Motor neuron (in vitro differentiated cells): Measurements from ENCODE around the gene SLC44A5. TPM values are rescaled to one million over a fixed set of nuclear protein-coding genes. Genes with fewer than 3 reads are reported as not detected.
"Not testable (repeated sequence)": the region's sequence is repeated elsewhere in the genome, so short reads cannot be mapped to it uniquely, and the experiment has no call there.

Experiments used
- ATAC-seq, 8 experiments: fragments of 200-7000 bp; cut with Tn5 transposase; replicated peaks in 6 of 8; 2 replicates each; pipeline ENCODE4 v1.8.0; 2021; ENCODE audit warnings: mild to moderate bottlenecking in 8 of 8, moderate library complexity in 8 of 8
- H3K27ac ChIP-seq, 2 donors: fragments of 250-450 bp; sonication (Bioruptor Pico); 2 replicates each; pipeline ENCODE4 v1.9.0; 2021; ENCODE audit warnings: antibody characterized with exemption in 2 of 2, mild to moderate bottlenecking in 2 of 2, moderate library complexity in 1 of 2
- H3K4me1 ChIP-seq, 2 donors: fragments of 250-450 bp; sonication (Bioruptor Pico); replicated peaks in 1 of 2; 2 replicates each; pipeline ENCODE4 v1.6.1; 2021; ENCODE audit warnings: antibody characterized with exemption in 2 of 2, mild to moderate bottlenecking in 2 of 2, moderate library complexity in 1 of 2
- H3K4me3 ChIP-seq, 5 donors: fragments of 250-450 bp; sonication (Bioruptor Pico); 2 replicates each; pipeline ENCODE4 v1.9.0; 2021; ENCODE audit warnings: antibody characterized with exemption in 5 of 5, mild to moderate bottlenecking in 5 of 5, moderate library complexity in 4 of 5
- WGBS, 10 experiments: fragments of 450-650 bp; shearing (Covaris generic); methylation state at CpG; one replicate each; pipeline ENCODE4 v1.0.0; 2022; 5-methylcytosine and 5-hydroxymethylcytosine counted together
- in situ Hi-C, 9 experiments: fragments of 400-800 bp; cut with MboI; loops; one replicate each; pipeline ENCODE4 v1.15.0; 2021; ENCODE audit warnings: low sequenced_read_pairs in 9 of 9, low pct_unique_long_range_greater_than_20kb in 2 of 9; ENCODE audit not compliant: unreplicated experiment in 9 of 9
- total RNA-seq, 8 experiments: library from RNA; unstranded; fragments of 300-600 nt; gene quantifications; 2 replicates each; pipeline versions ENCODE4 v1.2.3 to v1.2.4, GENCODE V29; 2022

SLC44A5 gene
- total RNA-seq, 8 experiments from 2014 or later = 27.7 to 58.8 (median 52.0) TPM; not detected in 3

DNA sequence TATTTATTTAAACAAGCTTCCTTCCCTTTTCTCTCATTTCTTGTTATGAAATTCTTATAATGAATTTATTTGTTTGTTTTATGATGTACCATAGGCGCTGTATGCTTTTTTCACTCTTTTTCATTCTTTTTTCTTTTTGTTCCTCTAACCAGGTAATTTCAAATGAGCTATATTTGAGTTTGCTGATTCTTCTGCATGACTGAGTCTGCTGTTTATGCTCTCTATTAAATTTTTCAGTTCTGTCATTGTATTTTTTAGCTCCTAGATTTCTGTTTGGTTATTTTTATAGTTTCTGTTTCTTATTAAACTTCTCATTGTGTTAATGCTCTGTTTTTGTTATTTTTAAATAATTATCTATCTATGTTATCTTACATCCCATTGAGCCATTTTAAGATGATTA, 244.3 kb downstream of the SLC44A5 start:
- no peak overlapping the region for H3K4me3 ChIP-seq
- no peak for ATAC-seq
- H3K4me1 ChIP-seq = no peaks in the 10 kb centered on the region
- 0 to 100% (median 84%) methylated on average over 1 of the region's 1 CpG for WGBS, 10 experiments
- in situ Hi-C loops = no loop called here
- no peak overlapping the region for H3K27ac ChIP-seq

DNA sequence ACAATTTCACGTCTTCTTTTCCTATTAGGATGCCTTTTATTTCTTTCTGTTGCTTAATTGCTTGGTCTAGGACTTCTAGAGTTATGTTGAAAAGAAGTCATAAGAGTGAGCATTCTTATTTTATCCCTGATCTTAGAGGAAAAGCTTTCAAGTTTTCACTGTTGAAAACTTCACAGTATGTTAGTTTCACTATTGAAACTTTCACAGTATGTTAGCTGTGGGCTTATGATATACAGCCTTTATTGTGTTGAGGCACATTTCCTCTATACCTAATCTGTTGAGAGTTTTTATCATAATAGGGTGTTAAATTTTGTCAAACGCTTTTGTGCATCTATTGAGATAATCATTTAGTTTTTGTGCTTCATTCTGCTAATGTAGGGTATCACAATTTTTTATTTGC, 249.7 kb downstream of the SLC44A5 start:
- no peak overlapping the region for H3K27ac ChIP-seq

DNA sequence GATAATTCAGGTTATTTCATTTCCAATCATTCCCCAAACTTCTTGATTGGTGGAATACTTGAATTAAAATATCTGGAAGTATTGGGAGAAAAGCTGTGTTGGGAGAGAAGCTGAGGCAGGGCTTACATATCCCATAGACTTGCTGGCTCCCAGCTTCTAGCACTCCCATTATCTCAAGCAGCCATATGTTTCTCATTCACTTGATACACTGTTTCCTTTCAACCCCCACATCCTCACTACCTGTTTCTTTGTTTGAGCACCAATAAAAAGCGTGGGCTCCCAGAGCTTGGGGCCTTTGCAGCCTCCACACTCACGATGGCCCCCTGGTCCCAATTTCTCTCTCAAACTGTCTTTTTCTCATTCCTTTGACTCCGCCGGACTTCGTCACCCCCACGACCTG, 256.6 kb downstream of the SLC44A5 start:
- H3K27ac ChIP-seq, H3K4me3 ChIP-seq, H3K4me1 ChIP-seq, in situ Hi-C loops, ATAC-seq: not testable (repeated sequence)
- WGBS, 10 experiments = 0 to 96% (median 87%) methylated on average over 1 to 6 of the region's 6 CpGs

More for the DNA sequence above, 249.7 kb downstream of the SLC44A5 start:
- 0 to 100% (median 71%) methylated on average over 1 to 2 of the region's 2 CpGs; no CpG with 5 or more reads in 1 of the 10 experiments for WGBS, 10 experiments
- Histone ChIP-seq H3K4me1 (no peaks in the 10 kb centered on the region), H3K4me3 (no peak overlapping the region)
- in situ Hi-C loops = no loop called here
- no peak for ATAC-seq

DNA sequence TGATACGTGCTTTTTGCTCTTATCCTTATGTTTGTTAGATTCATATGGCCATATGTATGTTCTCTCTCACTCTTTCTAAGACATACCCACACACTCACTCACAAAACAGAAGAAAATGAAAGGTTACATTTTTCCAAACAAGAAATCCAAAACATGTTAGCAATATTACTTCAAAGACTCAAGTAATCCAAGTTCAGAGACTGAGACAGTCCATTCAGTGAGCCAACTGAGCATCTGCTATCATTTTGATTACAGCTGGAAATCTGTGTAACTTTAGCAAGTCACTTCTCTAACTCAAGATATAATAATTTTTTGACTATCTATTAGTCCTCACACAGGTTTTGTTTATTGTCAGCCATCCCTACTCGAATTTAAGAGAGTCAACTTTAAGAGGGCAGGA, 257.9 kb downstream of the SLC44A5 start:
- WGBS, 10 experiments = 0 to 100% (median 46%) methylated on average over 1 to 2 of the region's 2 CpGs
- in situ Hi-C loops = no loop called here
- Histone ChIP-seq H3K4me1 (no peaks in the 10 kb centered on the region), H3K4me3 (no peak overlapping the region), H3K27ac (no peak overlapping the region)
- no peak for ATAC-seq

DNA sequence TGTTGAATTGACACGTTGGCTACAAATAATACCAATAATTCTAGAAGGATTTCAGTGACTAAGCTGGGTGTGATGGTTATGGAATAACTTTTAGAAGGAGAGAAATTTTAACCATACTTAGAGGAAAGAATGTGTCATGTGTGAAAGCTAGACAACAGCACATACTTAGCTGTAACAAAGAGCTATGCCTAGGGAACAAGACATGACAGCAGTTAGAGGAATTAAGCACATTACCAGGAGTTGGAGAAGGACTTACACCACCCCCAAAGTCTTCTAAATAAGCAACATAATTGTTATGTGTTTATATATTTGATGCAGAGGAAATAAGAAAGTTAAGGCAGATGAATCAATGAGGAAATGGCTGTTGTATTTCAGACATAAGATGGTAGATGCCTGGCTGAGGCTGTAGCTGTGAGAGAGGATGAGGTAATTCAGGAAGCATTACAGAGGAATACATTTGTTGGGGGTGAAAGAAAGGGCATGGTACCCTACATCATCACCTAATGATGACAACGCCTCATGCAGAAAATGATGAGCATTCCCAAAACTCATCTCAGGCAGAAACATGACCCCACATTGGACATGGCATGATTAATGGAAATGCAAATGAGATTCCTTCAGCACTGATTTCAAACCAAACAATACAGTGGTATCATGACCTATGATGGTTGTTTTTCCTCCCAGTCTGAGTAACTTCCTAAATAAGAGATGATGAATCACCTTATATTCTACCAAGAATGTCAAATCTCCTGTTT, 265.2 kb downstream of the SLC44A5 start:
- peak in 6 of 8 experiments; percentile 45 to 95 (median 94) for ATAC-seq
- H3K4me1 ChIP-seq = peaks cover 55 to 70% of the 10 kb centered on the region in 2 donors
- no peak overlapping the region for H3K4me3 ChIP-seq
- peak overlapping the region; percentile 73 to 88 for H3K27ac ChIP-seq
- in situ Hi-C loops = no loop called here
- 0 to 69% (median 46%) methylated on average over 1 to 2 of the region's 2 CpGs; no CpG with 5 or more reads in 1 of the 10 experiments for WGBS, 10 experiments

DNA sequence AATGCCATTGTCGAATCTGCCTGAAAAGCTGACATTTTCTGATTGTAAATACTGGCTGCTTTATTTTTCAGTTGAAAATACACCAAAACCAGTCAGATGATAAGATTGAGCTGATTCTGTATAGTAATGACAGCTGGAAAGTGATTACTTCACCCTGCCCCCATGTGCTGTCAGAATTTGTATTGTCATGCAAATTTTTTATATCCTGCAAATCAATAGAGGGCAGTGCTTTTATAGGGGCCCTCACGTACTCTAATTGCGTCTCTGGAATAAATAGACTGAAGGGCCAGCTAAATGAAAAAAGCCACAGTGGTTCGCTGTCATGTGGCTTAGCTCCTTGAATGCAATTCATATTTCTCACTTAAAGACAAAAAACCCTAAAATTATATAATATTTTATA, 268.1 kb downstream of the SLC44A5 start:
- peak in 5 of 8 experiments; percentile 23 to 63 (median 54) for ATAC-seq
- Histone ChIP-seq H3K27ac (peak overlapping the region; percentile 25 to 57), H3K4me3 (no peak overlapping the region), H3K4me1 (peaks cover 83 to 100% of the 10 kb centered on the region in 2 donors)
- WGBS, 10 experiments = 0 to 80% (median 13%) methylated on average over 1 to 4 of the region's 4 CpGs; no CpG with 5 or more reads in 1 of the 10 experiments
- in situ Hi-C loops = no loop called here

DNA sequence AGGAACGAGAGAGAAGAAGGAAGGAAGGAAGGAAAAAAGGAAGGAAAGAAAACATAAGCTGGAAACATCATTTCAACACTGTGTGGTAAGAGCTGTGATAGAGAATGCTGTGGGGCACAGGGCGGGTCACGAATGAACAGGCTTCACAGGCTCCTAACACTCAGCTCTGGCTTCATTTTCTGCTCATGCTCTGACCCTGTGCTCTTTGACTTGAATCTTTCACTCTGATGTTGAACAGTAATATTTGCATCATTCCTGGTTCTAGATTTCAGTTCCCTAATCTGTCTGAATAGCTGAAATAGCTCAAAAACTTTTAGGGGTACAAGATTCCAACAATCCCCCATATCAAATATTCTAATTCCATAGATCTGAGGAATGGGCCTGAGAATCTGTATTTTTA, 269.4 kb downstream of the SLC44A5 start:
- in situ Hi-C loops = no loop called here
- no peak overlapping the region for H3K27ac ChIP-seq
- no peak for ATAC-seq
- no peak overlapping the region for H3K4me3 ChIP-seq
- 11 to 94% (median 76%) methylated on average over 1 to 3 of the region's 3 CpGs for WGBS, 10 experiments
- peaks cover 84 to 97% of the 10 kb centered on the region in 2 donors for H3K4me1 ChIP-seq

DNA sequence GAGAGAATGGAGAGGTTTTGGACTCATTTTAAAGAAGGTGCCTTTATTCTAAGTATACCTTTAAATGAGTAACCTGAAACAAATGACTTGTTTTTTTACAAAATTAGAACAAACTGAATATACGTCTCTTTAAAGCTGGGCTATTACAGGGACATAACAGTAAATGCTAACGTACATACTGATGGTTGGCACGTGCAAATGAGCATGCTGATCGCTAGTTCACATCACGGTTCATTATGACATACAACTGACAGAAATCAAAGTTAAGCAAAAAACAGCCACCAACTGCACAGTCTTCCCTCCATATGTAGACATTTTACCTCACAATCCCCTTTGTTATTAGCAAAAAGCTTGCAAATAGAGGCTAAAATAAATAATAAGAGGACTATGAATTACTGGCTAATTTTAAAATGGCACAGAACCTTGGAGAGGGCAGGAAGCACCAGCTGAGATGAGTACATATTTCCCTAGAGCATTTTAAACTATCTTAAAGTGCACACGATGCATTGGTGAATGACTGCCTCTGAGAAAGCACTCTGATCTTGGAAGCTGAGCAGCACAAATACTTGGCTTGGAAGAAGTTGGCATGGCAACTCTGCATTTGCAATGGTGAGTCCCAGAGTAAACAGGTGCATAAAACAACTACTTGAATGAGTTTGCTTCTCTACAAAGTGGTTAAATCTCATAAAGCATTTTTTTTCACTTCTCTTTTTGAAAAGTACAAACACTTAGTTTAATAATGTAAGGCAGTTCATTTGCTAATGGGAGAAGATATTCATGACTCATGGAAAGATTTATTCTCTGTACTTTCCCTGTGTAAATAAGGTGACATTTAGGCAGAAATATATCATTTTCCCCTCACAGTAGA, 272.1 kb downstream of the SLC44A5 start:
- Histone ChIP-seq H3K27ac (no peak overlapping the region), H3K4me1 (peaks cover 64 to 82% of the 10 kb centered on the region in 2 donors), H3K4me3 (no peak overlapping the region)
- 0 to 74% (median 64%) methylated on average over 2 to 6 of the region's 6 CpGs for WGBS, 10 experiments
- ATAC-seq = peak in 6 of 8 experiments; percentile 44 to 88 (median 71)
- in situ Hi-C loops = no loop called here

DNA sequence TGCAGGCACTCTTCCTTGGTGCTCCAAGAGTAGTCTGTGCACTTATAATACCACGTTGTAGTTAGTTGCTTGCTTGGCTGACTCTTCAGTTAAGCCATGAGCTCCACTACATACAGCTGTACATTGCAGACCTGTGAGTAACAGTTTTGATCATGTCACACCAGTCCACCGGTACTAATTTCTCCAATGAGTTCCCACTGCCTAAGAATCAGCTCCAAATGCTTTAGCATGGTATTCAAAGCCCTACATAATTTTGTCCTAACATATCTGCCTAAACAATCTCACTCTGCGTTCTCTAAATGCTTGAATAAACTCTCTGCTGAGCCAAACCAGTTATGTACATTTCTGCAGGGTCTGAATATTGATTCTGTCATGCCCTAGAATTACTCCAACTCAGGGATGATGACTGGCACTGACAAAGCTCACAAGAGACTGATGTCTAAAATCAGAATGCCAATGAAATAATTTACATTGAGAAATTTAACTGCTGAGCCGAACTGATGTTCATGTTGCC, 276.0 kb downstream of the SLC44A5 start:
- 17 to 97% (median 83%) methylated on average over 1 to 4 of the region's 4 CpGs; no CpG with 5 or more reads in 2 of the 10 experiments for WGBS, 10 experiments
- peak in 3 of 8 experiments; percentile 26 to 92 (median 32) for ATAC-seq
- Histone ChIP-seq H3K27ac (no peak overlapping the region), H3K4me3 (no peak overlapping the region), H3K4me1 (peaks cover 31 to 42% of the 10 kb centered on the region in 2 donors)
- in situ Hi-C loops = no loop called here

DNA sequence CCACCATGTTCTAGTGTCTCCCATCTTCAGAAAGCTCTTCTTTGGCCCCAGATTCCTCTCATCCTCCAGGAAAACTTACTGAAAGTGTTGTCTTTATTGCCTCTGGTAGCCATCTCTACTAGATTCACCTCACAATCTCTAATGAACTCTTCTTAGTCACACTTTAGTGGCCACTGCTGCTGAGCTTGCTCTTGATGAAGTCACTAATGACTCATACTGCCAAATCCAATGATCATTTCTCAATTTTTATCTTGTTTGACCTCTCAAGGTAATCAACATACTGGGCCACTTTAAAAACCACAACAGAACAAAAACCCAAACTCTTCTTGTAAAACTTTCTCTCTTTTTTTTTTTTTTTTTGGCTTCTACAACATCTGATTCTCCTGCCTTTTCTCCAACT, 280.3 kb downstream of the SLC44A5 start:
- in situ Hi-C loops = no loop called here
- Histone ChIP-seq H3K4me3 (no peak overlapping the region), H3K4me1 (peaks cover 5 to 8% of the 10 kb centered on the region in 2 donors), H3K27ac (no peak overlapping the region)
- peak in 3 of 8 experiments; percentile 42 to 76 (median 50) for ATAC-seq

DNA sequence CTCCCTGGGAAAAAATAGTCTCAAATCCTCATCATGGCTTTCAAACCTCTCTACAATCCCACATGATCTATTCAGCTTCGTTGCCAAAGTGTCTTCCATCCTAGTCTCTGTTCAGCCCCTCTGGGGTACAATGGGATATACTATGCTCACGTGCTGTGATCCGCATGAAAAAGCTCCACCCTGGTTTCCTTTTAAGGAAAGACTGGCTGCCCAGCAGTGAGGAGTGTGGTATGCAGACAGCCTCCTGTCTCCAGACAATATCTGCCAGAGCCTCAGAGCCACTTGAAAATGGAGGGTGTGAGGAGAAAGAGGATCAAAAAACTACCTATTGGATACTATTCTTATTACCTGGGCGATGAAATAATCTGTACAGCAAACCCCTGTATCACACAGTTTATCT, 282.2 kb downstream of the SLC44A5 start:
- peak in 1 of 8 experiments; percentile 48 for ATAC-seq
- in situ Hi-C loops = no loop called here
- H3K4me3 ChIP-seq = no peak overlapping the region
- H3K4me1 ChIP-seq = no peaks in the 10 kb centered on the region
- 0 to 83% (median 55%) methylated on average over 2 to 4 of the region's 4 CpGs; no CpG with 5 or more reads in 1 of the 10 experiments for WGBS, 10 experiments
- H3K27ac ChIP-seq = no peak overlapping the region

DNA sequence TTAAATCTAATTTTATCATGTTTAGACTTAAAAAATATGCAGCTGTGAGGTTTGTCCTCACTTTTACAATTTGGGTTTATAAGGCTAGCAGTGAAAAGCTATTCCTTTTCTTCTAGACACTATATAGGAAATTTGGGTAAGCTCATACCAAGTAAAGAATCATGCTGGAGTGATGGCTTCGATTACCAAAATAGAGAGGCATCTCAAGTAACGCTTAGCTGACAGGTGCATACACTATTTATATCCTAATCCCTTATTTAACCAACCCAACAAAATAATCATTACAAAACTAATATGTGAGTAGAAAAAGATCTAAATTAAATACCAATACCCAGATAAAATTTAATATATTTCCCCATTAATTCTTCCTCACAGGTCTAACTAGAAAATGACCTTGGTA, 283.5 kb downstream of the SLC44A5 start:
- no peak for ATAC-seq
- in situ Hi-C loops = no loop called here
- Histone ChIP-seq H3K27ac (no peak overlapping the region), H3K4me1 (no peaks in the 10 kb centered on the region), H3K4me3 (no peak overlapping the region)
- 0 to 100% (median 65%) methylated on average over 1 to 2 of the region's 2 CpGs; no CpG with 5 or more reads in 3 of the 10 experiments for WGBS, 10 experiments

DNA sequence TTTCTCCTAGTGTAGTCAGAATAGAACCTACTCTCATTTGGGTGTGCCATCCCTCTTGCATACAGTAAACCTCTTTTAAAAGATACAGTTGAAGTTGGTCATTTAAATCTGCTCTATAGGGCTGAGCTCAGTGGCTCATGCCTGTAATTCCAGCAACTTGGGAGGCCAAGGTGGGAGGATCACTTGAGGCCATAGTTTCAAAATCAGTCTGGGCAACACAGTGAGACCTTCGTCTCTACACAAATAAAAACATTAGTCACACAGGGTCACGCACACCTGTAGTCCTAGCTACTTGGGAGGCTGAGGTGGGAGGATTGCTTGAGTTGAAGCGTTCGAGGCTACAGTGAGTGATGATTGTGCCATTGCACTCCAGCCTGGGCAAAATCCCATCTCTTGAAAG, 292.9 kb downstream of the SLC44A5 start:
- 0 to 100% (median 92%) methylated on average over 1 to 4 of the region's 4 CpGs; no CpG with 5 or more reads in 1 of the 10 experiments for WGBS, 10 experiments

More for the DNA sequence above, 292.9 kb downstream of the SLC44A5 start:
- Histone ChIP-seq H3K4me3 (no peak overlapping the region), H3K4me1 (no peaks in the 10 kb centered on the region), H3K27ac (no peak overlapping the region)
- in situ Hi-C loops = no loop called here
- no peak for ATAC-seq
